BLaER1 treated with 17β-estradiol and CSF1 and Interleukin-3, amounts not matched to agents 10 nM and 100 nM (cell line): Measurements from ENCODE around the gene FOXP1.
A peak's percentile ranks its signal among the peaks of the same experiment; 100 is the strongest.

ENCODE experiments used
- H3K27ac ChIP-seq, 11 experiments: shearing (Covaris generic); formaldehyde crosslinking; 2 replicates each; pipeline ENCODE4 v1.8.1; 2022
- H3K27me3 ChIP-seq, 11 experiments: shearing (Covaris generic); formaldehyde crosslinking; 2 replicates each; pipeline ENCODE4 v1.8.1; 2022
- H3K36me3 ChIP-seq, 11 experiments: shearing (Covaris generic); formaldehyde crosslinking; 2 replicates each; pipeline ENCODE4 v1.8.1; 2022
- H3K4me1 ChIP-seq, 10 experiments: shearing (Covaris generic); formaldehyde crosslinking; 2 replicates each; pipeline ENCODE4 v1.8.1; 2022
- H3K4me2 ChIP-seq, 11 experiments: shearing (Covaris generic); formaldehyde crosslinking; 2 replicates each; pipeline ENCODE4 v1.8.1; 2022
- H3K4me3 ChIP-seq, 10 experiments: shearing (Covaris generic); formaldehyde crosslinking; 2 replicates each; pipeline ENCODE4 v1.8.1; 2022
- H3K9ac ChIP-seq, 11 experiments: shearing (Covaris generic); formaldehyde crosslinking; 2 replicates each; pipeline ENCODE4 v1.8.1; 2022
- H3K9me3 ChIP-seq, 11 experiments: shearing (Covaris generic); formaldehyde crosslinking; replicated peaks in 1 of 11; 2 replicates each; pipeline ENCODE4 v1.8.1; 2022
- H4K20me1 ChIP-seq, 11 experiments: shearing (Covaris generic); formaldehyde crosslinking; 2 replicates each; pipeline ENCODE4 v1.8.1; 2022
- Cebpa-rat ChIP-seq, 11 experiments: shearing (Covaris generic); IDR thresholded peaks; 2 replicates each; pipeline ENCODE4 v1.8.1; 2022

Gene FOXP1

GRCh38 chr3:71083726-71084131 lies 499.8 kb downstream of the FOXP1 start:
- Histone ChIP-seq H3K27me3 (no peaks in the 10 kb centered on the region), H3K36me3 (peaks cover 0 to 3% (median 0%) of the 10 kb centered on the region in 11 experiments; a peak in 3 of 22 replicates), H3K27ac (no peak overlapping the region), H3K9me3 (no peaks in the 10 kb centered on the region), H4K20me1 (peaks cover 0 to 75% (median 0%) of the 10 kb centered on the region in 11 experiments; a peak in 4 of 22 replicates), H3K9ac (no peak overlapping the region), H3K4me3 (no peak overlapping the region), H3K4me2 (no peak overlapping the region), H3K4me1 (peaks cover 9 to 19% (median 13%) of the 10 kb centered on the region in 10 experiments; a peak in 17 of 20 replicates)
- TF ChIP-seq Cebpa-rat (IDR thresholded peaks at IDR 0.05), result no peak

- Histone ChIP-seq H3K9ac (no peak overlapping the region), H3K9me3 (no peaks in the 10 kb centered on the region), H4K20me1 (peaks cover 0 to 77% (median 0%) of the 10 kb centered on the region in 11 experiments; a peak in 4 of 22 replicates), H3K27ac (no peak overlapping the region), H3K27me3 (no peaks in the 10 kb centered on the region), H3K4me1 (peaks cover 8 to 15% (median 12%) of the 10 kb centered on the region in 10 experiments; a peak in 17 of 20 replicates), H3K4me2 (no peak overlapping the region), H3K36me3 (no peaks in the 10 kb centered on the region; a peak in 1 of 22 replicates), H3K4me3 (no peak overlapping the region)
- TF ChIP-seq Cebpa-rat (IDR thresholded peaks at IDR 0.05), result no peak
Measured at GRCh38 chr3:71082833-71083232, 500.7 kb downstream of the FOXP1 start.

GRCh38 chr3:71080517-71081083 lies 502.9 kb downstream of the FOXP1 start:
- Histone ChIP-seq H3K36me3 (no peaks in the 10 kb centered on the region; a peak in 1 of 22 replicates), H3K4me1 (peaks cover 5 to 12% (median 8%) of the 10 kb centered on the region in 10 experiments; a peak in 15 of 20 replicates)

GRCh38 chr3:71078723-71079525 lies 504.6 kb downstream of the FOXP1 start:
- H4K20me1 ChIP-seq, result peaks cover 0 to 93% (median 0%) of the 10 kb centered on the region in 11 experiments; a peak in 4 of 22 replicates
- H3K36me3 ChIP-seq, result no peaks in the 10 kb centered on the region; a peak in 1 of 22 replicates
- H3K9ac ChIP-seq, result no peak overlapping the region
- no peaks in the 10 kb centered on the region for H3K9me3 ChIP-seq
- H3K4me2 ChIP-seq, result peak overlapping the region in 9 of 11 experiments; percentile 7 to 50 (median 25); a peak in 9 of 22 replicates
- TF ChIP-seq Cebpa-rat (IDR thresholded peaks at IDR 0.05), result no peak
- H3K27me3 ChIP-seq, result no peaks in the 10 kb centered on the region
- H3K27ac ChIP-seq, result no peak overlapping the region
- H3K4me1 ChIP-seq, result peaks cover 5 to 12% (median 8%) of the 10 kb centered on the region in 10 experiments; a peak in 15 of 20 replicates
- H3K4me3 ChIP-seq, result no peak overlapping the region

More at GRCh38 chr3:71080517-71081083, 502.9 kb downstream of the FOXP1 start:
- Histone ChIP-seq H3K27ac (no peak overlapping the region), H3K27me3 (no peaks in the 10 kb centered on the region), H3K4me3 (no peak overlapping the region), H3K4me2 (no peak overlapping the region), H3K9me3 (no peaks in the 10 kb centered on the region), H3K9ac (no peak overlapping the region), H4K20me1 (peaks cover 0 to 85% (median 0%) of the 10 kb centered on the region in 11 experiments; a peak in 4 of 22 replicates)
- no peak for TF ChIP-seq Cebpa-rat (IDR thresholded peaks at IDR 0.05)

- H3K36me3 ChIP-seq, result no peaks in the 10 kb centered on the region; a peak in 1 of 22 replicates
- H3K4me1 ChIP-seq, result peaks cover 5 to 12% (median 8%) of the 10 kb centered on the region in 10 experiments; a peak in 15 of 20 replicates
- no peak overlapping the region for H3K9ac ChIP-seq
- no peaks in the 10 kb centered on the region for H3K9me3 ChIP-seq
- no peak overlapping the region for H3K4me2 ChIP-seq
- no peak overlapping the region for H3K27ac ChIP-seq
- TF ChIP-seq Cebpa-rat (IDR thresholded peaks at IDR 0.05), result no peak
- no peak overlapping the region for H3K4me3 ChIP-seq
- H4K20me1 ChIP-seq, result peaks cover 0 to 93% (median 0%) of the 10 kb centered on the region in 11 experiments; a peak in 5 of 22 replicates
- no peaks in the 10 kb centered on the region for H3K27me3 ChIP-seq
Measured at GRCh38 chr3:71078199-71078598, 505.3 kb downstream of the FOXP1 start.

- Histone ChIP-seq H3K27ac (no peak overlapping the region), H4K20me1 (peaks cover 0 to 97% (median under 1%) of the 10 kb centered on the region in 11 experiments; a peak in 7 of 22 replicates), H3K4me3 (no peak overlapping the region), H3K4me1 (peaks cover 5 to 12% (median 8%) of the 10 kb centered on the region in 10 experiments; a peak in 15 of 20 replicates), H3K4me2 (no peak overlapping the region), H3K27me3 (no peaks in the 10 kb centered on the region), H3K36me3 (no peaks in the 10 kb centered on the region; a peak in 1 of 22 replicates), H3K9ac (no peak overlapping the region), H3K9me3 (no peaks in the 10 kb centered on the region)
- no peak for TF ChIP-seq Cebpa-rat (IDR thresholded peaks at IDR 0.05)
Measured at GRCh38 chr3:71077070-71077469, 506.5 kb downstream of the FOXP1 start.

- H3K27me3 ChIP-seq, result no peaks in the 10 kb centered on the region
- peaks cover 0 to 99% (median 5%) of the 10 kb centered on the region in 11 experiments; a peak in 11 of 22 replicates for H4K20me1 ChIP-seq
- H3K4me3 ChIP-seq, result no peak overlapping the region
- H3K36me3 ChIP-seq, result no peaks in the 10 kb centered on the region; a peak in 1 of 22 replicates
- no peak overlapping the region for H3K27ac ChIP-seq
- H3K9me3 ChIP-seq, result no peaks in the 10 kb centered on the region
- H3K9ac ChIP-seq, result no peak overlapping the region
- TF ChIP-seq Cebpa-rat (IDR thresholded peaks at IDR 0.05), result no peak
- peaks cover 5 to 12% (median 8%) of the 10 kb centered on the region in 10 experiments; a peak in 15 of 20 replicates for H3K4me1 ChIP-seq
- H3K4me2 ChIP-seq, result no peak overlapping the region
Measured at GRCh38 chr3:71076361-71077002, 507.0 kb downstream of the FOXP1 start.

GRCh38 chr3:71075494-71075893 lies 508.0 kb downstream of the FOXP1 start:
- H4K20me1 ChIP-seq, result peaks cover 3 to 99% (median 15%) of the 10 kb centered on the region in 11 experiments; a peak in 16 of 22 replicates
- no peaks in the 10 kb centered on the region for H3K27me3 ChIP-seq
- no peak overlapping the region for H3K4me2 ChIP-seq
- no peak overlapping the region for H3K27ac ChIP-seq
- no peak overlapping the region for H3K4me3 ChIP-seq
- H3K4me1 ChIP-seq, result peaks cover 5 to 12% (median 8%) of the 10 kb centered on the region in 10 experiments; a peak in 15 of 20 replicates
- H3K9me3 ChIP-seq, result no peaks in the 10 kb centered on the region
- H3K9ac ChIP-seq, result no peak overlapping the region
- no peak for TF ChIP-seq Cebpa-rat (IDR thresholded peaks at IDR 0.05)
- H3K36me3 ChIP-seq, result no peaks in the 10 kb centered on the region; a peak in 1 of 22 replicates
